B cell (primary cell): ENCODE measurements around the gene TJP2. TPM values are rescaled to one million over a fixed set of nuclear protein-coding genes. Genes with fewer than 3 reads are reported as not detected.

Experiments
- ATAC-seq: fragments of 200-7000 bp; cut with Tn5 transposase; one replicate; pipeline ENCODE4 v1.10.0; 2021; ENCODE audit warnings: low read depth, mild to moderate bottlenecking, moderate number of reproducible peaks, moderate library complexity
- CTCF ChIA-PET: fragments of 350-600 bp; sonication (Branson Sonifier 250); formaldehyde crosslinking; loops from one replicate; lab custom pipeline; 2021; ENCODE audit warnings: antibody characterized with exemption, inconsistent platforms; lab: Charles Lee
- POLR2A ChIA-PET: fragments of 350-600 bp; sonication (Branson Sonifier 250); formaldehyde crosslinking; loops from one replicate; lab custom pipeline; 2021; ENCODE audit warnings: antibody characterized with exemption; lab: Charles Lee
- DNase-seq: peaks from one replicate; pipeline ENCODE4 v3.0.0; 2013
- H2AFZ ChIP-seq: 2 replicates; pipeline ENCODE4 v1.6.1; 2012; ENCODE audit warnings: mild to moderate bottlenecking, low read depth, low read length; ENCODE audit not compliant: insufficient read depth, poor library complexity, severe bottlenecking
- H3K27ac ChIP-seq, 2 donors: 1 replicate in 1 of 2; 2 replicates in 1 of 2; pipeline ENCODE4 v1.5.1; 2012 to 2013; ENCODE audit warnings: low read length in 2 of 2, mild to moderate bottlenecking in 2 of 2, moderate library complexity in 1 of 2
- H3K27me3 ChIP-seq, 4 experiments: fragments of 200-600 bp in 1 of 4; sonication (generic) in 1 of 4; replicated peaks in 1 of 4; 1 replicate in 2 of 4; 2 replicates in 2 of 4; pipeline versions ENCODE4 v1.6.1 to v1.7.0; 2013 to 2016; ENCODE audit warnings: low read length in 3 of 4, mild to moderate bottlenecking in 2 of 4, mixed read lengths in 1 of 4, moderate library complexity in 1 of 4; ENCODE audit not compliant: insufficient read depth in 4 of 4, control insufficient read depth in 3 of 4; ENCODE audit errors: control extremely low read depth in 1 of 4
- H3K36me3 ChIP-seq, 2 experiments: replicated peaks in 1 of 2; 1 replicate in 1 of 2; 2 replicates in 1 of 2; pipeline versions ENCODE4 v1.6.1 to v1.7.1; 2013; ENCODE audit warnings: low read length in 1 of 2; ENCODE audit not compliant: insufficient read depth in 2 of 2, control insufficient read depth in 1 of 2; ENCODE audit errors: control extremely low read depth in 1 of 2, extremely low read depth in 1 of 2
- H3K4me1 ChIP-seq, 2 donors: fragments of 200-600 bp in 1 of 2; sonication (generic) in 1 of 2; 1 replicate in 1 of 2; 2 replicates in 1 of 2; pipeline versions ENCODE4 v1.5.1 to v1.6.1; 2013 to 2017; ENCODE audit warnings: low read length in 2 of 2; ENCODE audit not compliant: control insufficient read depth in 2 of 2, insufficient read depth in 2 of 2
- H3K4me2 ChIP-seq: replicated peaks from 2 replicates; pipeline ENCODE3; 2012; ENCODE audit warnings: mild to moderate bottlenecking, low read depth, low read length; ENCODE audit not compliant: poor library complexity, severe bottlenecking
- H3K4me3 ChIP-seq, 5 experiments: fragments of 200-600 bp in 1 of 5; sonication (generic) in 1 of 5; 1 replicate in 3 of 5; 2 replicates in 2 of 5; pipeline versions ENCODE4 v1.5.1 to v1.7.0; 2011 to 2016; ENCODE audit warnings: low read length in 4 of 5, mild to moderate bottlenecking in 4 of 5, low read depth in 2 of 5, control low read depth in 1 of 5, moderate library complexity in 1 of 5; ENCODE audit not compliant: insufficient read depth in 1 of 5; ENCODE audit errors: control extremely low read depth in 1 of 5, extremely low read depth in 1 of 5
- H3K79me2 ChIP-seq: fragments of 200-600 bp; sonication (generic); one replicate; pipeline ENCODE4 v1.6.0; 2016; ENCODE audit warnings: low read length; ENCODE audit not compliant: control insufficient read depth, insufficient read depth
- H3K9ac ChIP-seq: fragments of 200-600 bp; sonication (generic); 2 replicates; pipeline ENCODE4 v1.6.1; 2017; ENCODE audit warnings: mild to moderate bottlenecking, low read length, moderate library complexity
- H3K9me3 ChIP-seq, 3 donors: one replicate each; pipeline versions ENCODE4 v1.6.1 to v1.7.1; 2013; ENCODE audit warnings: low read length in 2 of 3; ENCODE audit not compliant: control insufficient read depth in 2 of 3, insufficient read depth in 1 of 3; ENCODE audit errors: control extremely low read depth in 1 of 3
- H4K20me1 ChIP-seq: 2 replicates; pipeline ENCODE4 v1.6.0; 2012; ENCODE audit warnings: mild to moderate bottlenecking, low read length; ENCODE audit not compliant: insufficient read depth, control insufficient read depth, poor library complexity, severe bottlenecking
- H3K27ac Mint-ChIP-seq: one replicate; pipeline ENCODE4 v1.8.0; 2021; ENCODE audit warnings: mixed read lengths
- H3K27me3 Mint-ChIP-seq: one replicate; pipeline ENCODE4 v1.8.0; 2021; ENCODE audit warnings: mixed read lengths
- H3K4me1 Mint-ChIP-seq: one replicate; pipeline ENCODE4 v1.8.0; 2021; ENCODE audit warnings: mixed read lengths
- H3K4me3 Mint-ChIP-seq: one replicate; pipeline ENCODE4 v1.8.0; 2021; ENCODE audit warnings: mixed read lengths
- H3K9me3 Mint-ChIP-seq: one replicate; pipeline ENCODE4 v1.8.0; 2022; ENCODE audit warnings: mixed read lengths; ENCODE audit not compliant: insufficient read depth
- EZH2 ChIP-seq: IDR thresholded peaks from 2 replicates; pipeline ENCODE4 v1.6.1; 2012; ENCODE audit warnings: borderline replicate concordance, low read depth, mild to moderate bottlenecking, moderate library complexity, low read length; ENCODE audit not compliant: insufficient read depth, poor library complexity, severe bottlenecking
- WGBS: methylation state at CpG from one replicate; pipeline ENCODE4 v1.1.5; 2013; ENCODE audit warnings: missing lambda C conversion rate; ENCODE audit not compliant: insufficient coverage; 5-methylcytosine and 5-hydroxymethylcytosine counted together
- intact Hi-C: fragments of 100-400 bp; cut with micrococcal nuclease; formaldehyde crosslinking; loops from one replicate; pipeline ENCODE4 v1.10.0; 2022
- polyA plus RNA-seq: library from polyadenylated mRNA; depleted of rRNA; stranded (reverse); fragments of >200 nt; gene quantifications from 2 replicates; pipeline ENCODE4 v1.2.3, GENCODE V29; 2012
- total RNA-seq, 2 donors: library from RNA; stranded (reverse); fragments of 120-200 nt in 1 of 2; gene quantifications; 1 replicate in 1 of 2; 2 replicates in 1 of 2; pipeline versions ENCODE4 v1.2.3 to v1.2.4, GENCODE V29; 2013 to 2022
- TF ChIP-seq, protein P1 (sequence below): fragments of 200-600 bp; IDR thresholded peaks from one replicate; pipeline ENCODE4 v1.8.0; 2022; ENCODE audit warnings: antibody characterized with exemption, mild to moderate bottlenecking

Gene TJP2
- total and polyA plus RNA-seq, 2 donors (not counting 1 experiment from before 2014, with no cell fraction given): 1.2 to 2.3 TPM

DNA sequence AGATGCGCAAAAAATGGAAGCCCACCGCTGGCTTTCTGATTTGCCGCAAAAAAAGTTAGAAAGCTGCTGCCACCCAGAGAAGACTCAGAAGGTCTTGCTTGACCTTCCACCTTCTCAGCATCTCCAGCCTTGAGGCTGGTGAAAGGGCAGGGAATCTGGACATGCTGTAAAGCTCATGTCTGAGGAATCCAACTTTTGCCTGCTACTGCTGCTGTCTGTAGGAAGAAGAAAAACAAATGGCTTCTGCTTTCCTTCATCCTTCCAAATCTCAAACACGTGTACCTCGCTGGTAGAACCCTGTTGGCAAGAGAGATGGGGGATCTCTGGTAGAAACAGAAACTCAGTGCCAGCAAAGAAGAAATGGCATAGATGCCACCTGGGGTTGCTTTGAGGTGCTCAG lies 10.2 kb downstream of the TJP2 start:
- POLR2A ChIA-PET: no interaction called here

DNA sequence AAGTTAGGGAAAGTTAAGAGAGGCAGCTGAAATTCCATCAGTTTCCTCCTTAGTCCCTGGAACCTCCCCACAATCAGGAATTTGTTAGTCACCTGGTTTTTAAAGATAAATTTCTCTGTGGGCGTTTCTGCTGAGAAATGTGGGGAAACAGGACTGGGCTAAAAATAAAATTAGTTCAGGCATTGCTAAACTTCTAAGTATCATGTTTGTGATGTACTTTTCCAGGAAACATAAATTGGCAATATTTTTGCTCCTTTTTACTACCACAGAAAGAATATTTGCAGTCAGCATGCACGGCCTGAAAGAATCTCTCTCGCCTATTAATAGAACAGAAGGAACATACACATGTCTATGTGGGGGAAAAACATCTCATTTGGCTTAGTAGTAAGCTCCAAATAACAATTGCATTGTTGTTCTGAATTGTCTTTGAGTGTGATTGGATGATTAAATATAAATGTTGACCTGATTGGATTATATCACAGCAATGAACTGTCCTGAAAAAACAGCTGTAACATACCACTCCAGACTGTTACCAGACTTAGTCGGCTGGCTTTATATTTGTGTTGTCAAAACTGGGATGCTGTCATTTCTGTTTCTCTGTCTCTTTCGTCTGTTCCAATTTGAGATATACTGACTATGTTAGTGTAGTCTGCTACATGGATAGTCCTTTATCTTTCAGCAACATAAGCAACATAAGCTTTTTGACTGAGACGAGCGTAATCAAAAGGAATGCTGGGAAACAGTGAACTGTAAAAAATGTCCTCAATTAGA lies 12.9 kb downstream of the TJP2 start:
- CTCF ChIA-PET: interaction anchor here (1.2 kb wide), 2 partner anchors 19 to 133 kb away, joined by 3 read pairs; no protein-coding TSS in a partner anchor
- Histone ChIP-seq H2AFZ (no peak overlapping the region), H4K20me1 (no peaks in the 10 kb centered on the region), H3K27me3 (no peaks in the 10 kb centered on the region), H3K27ac (no peak overlapping the region), H3K4me1 (no peaks in the 10 kb centered on the region), H3K9me3 (no peaks in the 10 kb centered on the region), H3K9ac (no peak overlapping the region), H3K79me2 (no peaks in the 10 kb centered on the region), H3K4me3 (no peak overlapping the region), H3K36me3 (no peaks in the 10 kb centered on the region), H3K4me2 (no peak overlapping the region)
- DNase-seq (no peak), ATAC-seq (no peak)
- no peak overlapping the region for H3K27ac Mint-ChIP-seq
- POLR2A ChIA-PET: no interaction called here
- H3K27me3 Mint-ChIP-seq: no peaks in the 10 kb centered on the region
- TF ChIP-seq, protein P1, sequence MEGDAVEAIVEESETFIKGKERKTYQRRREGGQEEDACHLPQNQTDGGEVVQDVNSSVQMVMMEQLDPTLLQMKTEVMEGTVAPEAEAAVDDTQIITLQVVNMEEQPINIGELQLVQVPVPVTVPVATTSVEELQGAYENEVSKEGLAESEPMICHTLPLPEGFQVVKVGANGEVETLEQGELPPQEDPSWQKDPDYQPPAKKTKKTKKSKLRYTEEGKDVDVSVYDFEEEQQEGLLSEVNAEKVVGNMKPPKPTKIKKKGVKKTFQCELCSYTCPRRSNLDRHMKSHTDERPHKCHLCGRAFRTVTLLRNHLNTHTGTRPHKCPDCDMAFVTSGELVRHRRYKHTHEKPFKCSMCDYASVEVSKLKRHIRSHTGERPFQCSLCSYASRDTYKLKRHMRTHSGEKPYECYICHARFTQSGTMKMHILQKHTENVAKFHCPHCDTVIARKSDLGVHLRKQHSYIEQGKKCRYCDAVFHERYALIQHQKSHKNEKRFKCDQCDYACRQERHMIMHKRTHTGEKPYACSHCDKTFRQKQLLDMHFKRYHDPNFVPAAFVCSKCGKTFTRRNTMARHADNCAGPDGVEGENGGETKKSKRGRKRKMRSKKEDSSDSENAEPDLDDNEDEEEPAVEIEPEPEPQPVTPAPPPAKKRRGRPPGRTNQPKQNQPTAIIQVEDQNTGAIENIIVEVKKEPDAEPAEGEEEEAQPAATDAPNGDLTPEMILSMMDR: no peak
- no peak for TF ChIP-seq EZH2
- peaks cover 4% of the 10 kb centered on the region for H3K4me1 Mint-ChIP-seq
- H3K4me3 Mint-ChIP-seq: no peak overlapping the region
- 100% methylated on average over 3 of the region's 7 CpGs for WGBS
- intact Hi-C loops: no loop called here
- H3K9me3 Mint-ChIP-seq: no peaks in the 10 kb centered on the region

More for the DNA sequence above, 10.2 kb downstream of the TJP2 start:
- 100% methylated on average over 3 of the region's 5 CpGs for WGBS
- no peaks in the 10 kb centered on the region for H3K4me1 Mint-ChIP-seq
- no peaks in the 10 kb centered on the region for H3K4me1 ChIP-seq
- no peak overlapping the region for H3K9ac ChIP-seq
- intact Hi-C loops: no loop called here
- TF ChIP-seq, protein P1: no peak
- no peak for TF ChIP-seq EZH2
- H3K27me3 Mint-ChIP-seq: no peaks in the 10 kb centered on the region
- H3K4me3 ChIP-seq: no peak overlapping the region
- H3K9me3 ChIP-seq: no peaks in the 10 kb centered on the region
- H3K27ac ChIP-seq: no peak overlapping the region
- H3K27ac Mint-ChIP-seq: no peak overlapping the region
- H3K4me2 ChIP-seq: no peak overlapping the region
- H3K27me3 ChIP-seq: no peaks in the 10 kb centered on the region
- CTCF ChIA-PET: no interaction called here
- ATAC-seq (no peak), DNase-seq (no peak)
- H2AFZ ChIP-seq: no peak overlapping the region
- no peaks in the 10 kb centered on the region for H4K20me1 ChIP-seq
- H3K36me3 ChIP-seq: no peaks in the 10 kb centered on the region
- no peaks in the 10 kb centered on the region for H3K9me3 Mint-ChIP-seq
- no peak overlapping the region for H3K4me3 Mint-ChIP-seq
- H3K79me2 ChIP-seq: no peaks in the 10 kb centered on the region
